ENCODE results near the gene SLC23A3.

DNA sequence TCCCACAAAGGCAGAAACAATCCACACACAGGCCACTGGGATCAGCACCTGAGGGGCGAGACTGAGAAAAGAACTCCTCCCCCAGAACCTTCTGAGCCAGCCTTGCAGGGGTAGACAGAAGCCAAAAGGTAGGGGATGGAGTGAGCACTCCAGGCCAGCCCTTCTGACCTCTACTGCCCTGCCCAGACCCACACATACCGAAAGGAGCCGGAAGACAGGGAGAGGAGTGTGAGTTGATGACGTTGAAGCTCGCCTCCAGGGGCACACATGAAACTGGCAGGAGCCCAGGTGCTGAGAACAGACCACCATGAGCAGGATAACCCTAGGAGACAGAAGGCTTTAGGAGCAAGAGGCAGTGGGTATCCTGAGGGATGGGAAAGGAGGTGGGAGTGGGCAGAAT, 1.8 kb downstream of the SLC23A3 start:
- TF ChIP-seq, protein P1, sequence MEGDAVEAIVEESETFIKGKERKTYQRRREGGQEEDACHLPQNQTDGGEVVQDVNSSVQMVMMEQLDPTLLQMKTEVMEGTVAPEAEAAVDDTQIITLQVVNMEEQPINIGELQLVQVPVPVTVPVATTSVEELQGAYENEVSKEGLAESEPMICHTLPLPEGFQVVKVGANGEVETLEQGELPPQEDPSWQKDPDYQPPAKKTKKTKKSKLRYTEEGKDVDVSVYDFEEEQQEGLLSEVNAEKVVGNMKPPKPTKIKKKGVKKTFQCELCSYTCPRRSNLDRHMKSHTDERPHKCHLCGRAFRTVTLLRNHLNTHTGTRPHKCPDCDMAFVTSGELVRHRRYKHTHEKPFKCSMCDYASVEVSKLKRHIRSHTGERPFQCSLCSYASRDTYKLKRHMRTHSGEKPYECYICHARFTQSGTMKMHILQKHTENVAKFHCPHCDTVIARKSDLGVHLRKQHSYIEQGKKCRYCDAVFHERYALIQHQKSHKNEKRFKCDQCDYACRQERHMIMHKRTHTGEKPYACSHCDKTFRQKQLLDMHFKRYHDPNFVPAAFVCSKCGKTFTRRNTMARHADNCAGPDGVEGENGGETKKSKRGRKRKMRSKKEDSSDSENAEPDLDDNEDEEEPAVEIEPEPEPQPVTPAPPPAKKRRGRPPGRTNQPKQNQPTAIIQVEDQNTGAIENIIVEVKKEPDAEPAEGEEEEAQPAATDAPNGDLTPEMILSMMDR (IDR thresholded peaks at IDR 0.05) = no peak
- TF ChIP-seq POLR2A (IDR thresholded peaks at IDR 0.05) (no peak), EP300 (IDR thresholded peaks at IDR 0.05) (no peak), POLR2AphosphoS5 (IDR thresholded peaks at IDR 0.05) (no peak)
